ENCODE measurements around the gene TBC1D14. TPM values are rescaled to one million over a fixed set of nuclear protein-coding genes. Genes with fewer than 3 reads are reported as not detected.
A peak's percentile ranks its signal among the peaks of the same experiment; 100 is the strongest.

TBC1D14 gene
- total and polyA plus RNA-seq, 2 of the 8 experiments (the other 6 are each of a cell fraction or from before 2014, with no cell fraction given), result 45.6 to 48.2 TPM

- TF ChIP-seq RAD21 (IDR thresholded peaks at IDR 0.05 in 1 of 2, conservative IDR thresholded peaks at IDR 0.05 in 1 of 2; ENCODE audit: low read depth in 2 of 2, low read length in 2 of 2) (peak; percentile 1 to 14; a peak in 1 of 4 replicates), CHD1 (IDR thresholded peaks at IDR 0.05; ENCODE audit: low read depth, low read length) (no peak), BRCA1 (IDR thresholded peaks at IDR 0.05; ENCODE audit: low read depth, low read length) (no peak), TEAD4 (IDR thresholded peaks at IDR 0.05; ENCODE audit: low read depth, low read length) (no peak), POU5F1 (IDR thresholded peaks at IDR 0.05; ENCODE audit: low read depth, low read length) (no peak), SAP30 (IDR thresholded peaks at IDR 0.05; ENCODE audit: insufficient read depth, insufficient replicate concordance, low read length) (no peak), CTCF (IDR thresholded peaks at IDR 0.05; ENCODE audit: control extremely low read depth in 1 of 3, insufficient read depth in 1 of 3, low read depth in 1 of 3, low read length in 3 of 3) (no peak; a peak in 1 of 4 replicates), RXRA (IDR thresholded peaks at IDR 0.05; ENCODE audit: insufficient read depth, low read depth, low read length) (no peak), HDAC6 (IDR thresholded peaks at IDR 0.05; ENCODE audit: low read depth, low read length) (no peak), EP300 (IDR thresholded peaks at IDR 0.05; ENCODE audit: borderline replicate concordance in 1 of 2, low read depth in 2 of 2, low read length in 2 of 2) (no peak), GTF2F1 (IDR thresholded peaks at IDR 0.05; ENCODE audit: borderline replicate concordance, low read depth, low read length) (no peak), EZH2 (IDR thresholded peaks at IDR 0.05; ENCODE audit: low read depth, low read length, severe bottlenecking) (no peak), KDM4A (IDR thresholded peaks at IDR 0.05; ENCODE audit: low read depth, low read length, severe bottlenecking) (peak; percentile 56), RBBP5 (IDR thresholded peaks at IDR 0.05; ENCODE audit: borderline replicate concordance, low read depth, low read length) (peak; percentile 78; the same call in 1 of the 2 replicates), SIRT6 (IDR thresholded peaks at IDR 0.05; ENCODE audit: low read length) (no peak), ASH2L (IDR thresholded peaks at IDR 0.05; ENCODE audit: low read length) (peak; percentile 80), SRF (IDR thresholded peaks at IDR 0.05; ENCODE audit: low read depth, low read length) (peak; percentile 73), SIX5 (IDR thresholded peaks at IDR 0.05; ENCODE audit: low read depth, low read length) (no peak), POLR2AphosphoS5 (IDR thresholded peaks at IDR 0.05; ENCODE audit: low read depth, low read length) (peak; percentile 23; the same call in 1 of the 2 replicates), CBX5 (IDR thresholded peaks at IDR 0.05; ENCODE audit: low read depth, low read length) (no peak)
Observed at GRCh38 chr4:6909113-6909969, at the start of gene TBC1D14 (continued).
